ENCODE results near the gene EIF2S1.

DNA sequence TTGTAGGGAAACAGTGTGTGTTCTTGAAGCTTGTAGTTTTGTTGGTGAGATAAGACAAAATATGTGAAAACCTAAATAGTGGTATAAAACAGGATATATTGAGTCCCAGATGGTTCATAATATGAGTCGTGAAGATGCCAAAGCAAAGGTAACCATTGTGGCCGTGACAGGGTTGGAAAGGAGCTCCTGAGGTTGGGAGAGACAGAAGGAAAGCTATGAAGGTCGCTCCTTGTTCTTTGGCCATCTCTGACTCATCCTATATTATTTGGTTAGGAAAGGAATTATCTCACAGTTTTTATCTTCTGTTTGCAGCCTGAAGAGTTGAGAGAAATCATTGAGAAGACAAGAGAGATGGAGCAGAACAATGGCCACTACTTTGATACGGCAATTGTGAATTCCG lies 27.7 kb upstream of the EIF2S1 start:
- TF ChIP-seq CTCF (IDR thresholded peaks at IDR 0.05) (no peak), POLR2A (IDR thresholded peaks at IDR 0.05) (no peak)

Data from body of pancreas (tissue), 4 donors.